HepG2 (cell line): Measurements from ENCODE around the gene MTIF2. TPM values are rescaled to one million over a fixed set of nuclear protein-coding genes. Genes with fewer than 3 reads are reported as not detected.

Source experiments
- ATAC-seq: fragments of 200-7000 bp; cut with Tn5 transposase; 3 replicates; pipeline ENCODE4 v1.9.1; 2020; ENCODE audit warnings: mild to moderate bottlenecking, moderate library complexity
- BruUV-seq: library from RNA; stranded (reverse); fragments of 400-500 nt; replicated peaks from 2 replicates; lab custom pipeline; 2021; lab: Mats Ljungman, UMichigan
- CTCF ChIA-PET: fragments of 300-600 bp; formaldehyde crosslinking; extraction: SDS; loops from one replicate; lab custom pipeline; 2021; ENCODE audit warnings: low total read pairs, inconsistent platforms, low intra/inter-chr PET ratio; lab: Yijun Ruan, JAX
- POLR2A ChIA-PET: fragments of 350-600 bp; sonication (Branson Sonifier 250); formaldehyde crosslinking; loops from one replicate; lab custom pipeline; 2020; ENCODE audit warnings: antibody characterized with exemption, inconsistent platforms; lab: Yijun Ruan, JAX
- DNase-seq: peaks from one replicate; pipeline ENCODE4 v3.0.0-alpha.2; 2015; ENCODE audit warnings: low spot score
- FAIRE-seq: peaks from 3 replicates; lab custom pipeline; 2011; peaks lifted over from hg19 to GRCh38; lab: Jason Lieb, UNC
- H2AFZ ChIP-seq: one replicate; pipeline ENCODE4 v1.6.1; 2011; ENCODE audit warnings: low read length, inconsistent platforms
- H3K27ac ChIP-seq: fragments of 300-600 bp; 3 replicates; pipeline ENCODE4 v1.8.0; 2011; ENCODE audit warnings: mixed run types, mild to moderate bottlenecking, mixed read lengths, low read length, inconsistent platforms; ENCODE audit not compliant: insufficient read depth; ENCODE audit errors: extremely low read length
- H3K27me3 ChIP-seq, 2 experiments: fragments of 200-600 bp in 1 of 2; 2 replicates in 1 of 2; 3 replicates in 1 of 2; pipeline versions ENCODE4 v1.6.0 to v1.8.0; 2011; ENCODE audit warnings: low read length in 2 of 2, mild to moderate bottlenecking in 2 of 2, moderate library complexity in 2 of 2, inconsistent platforms in 1 of 2; ENCODE audit not compliant: insufficient read depth in 2 of 2, control insufficient read depth in 1 of 2
- H3K36me3 ChIP-seq, 2 experiments: fragments of 200-600 bp in 1 of 2; replicated peaks in 1 of 2; 2 replicates in 1 of 2; 3 replicates in 1 of 2; pipeline versions ENCODE4 v1.5.1 to v1.8.0; 2011; ENCODE audit warnings: low read length in 2 of 2, inconsistent platforms in 1 of 2; ENCODE audit not compliant: insufficient read depth in 2 of 2, control insufficient read depth in 1 of 2
- H3K4me1 ChIP-seq: 2 replicates; pipeline ENCODE4 v1.5.1; 2012; ENCODE audit warnings: low read length, inconsistent platforms; ENCODE audit not compliant: insufficient read depth
- H3K4me2 ChIP-seq: 2 replicates; pipeline ENCODE4 v1.6.0; 2011; ENCODE audit warnings: low read depth, low read length, inconsistent platforms
- H3K4me3 ChIP-seq, 3 experiments: fragments of 200-600 bp in 1 of 3; sonication (generic), shearing (Covaris generic) in 1 of 3; replicated peaks in 1 of 3; 2 replicates each; pipeline ENCODE4 v1.5.1; 2011 to 2016; ENCODE audit warnings: low read length in 3 of 3, inconsistent platforms in 2 of 3, low read depth in 2 of 3, mild to moderate bottlenecking in 2 of 3, control low read depth in 1 of 3, mixed read lengths in 1 of 3; ENCODE audit not compliant: insufficient read depth in 1 of 3
- H3K79me2 ChIP-seq: one replicate; pipeline ENCODE4 v1.6.1; 2011; ENCODE audit warnings: low read length, inconsistent platforms; ENCODE audit not compliant: insufficient read depth
- H3K9ac ChIP-seq: 2 replicates; pipeline ENCODE4 v1.6.0; 2011; ENCODE audit warnings: mild to moderate bottlenecking, low read depth, low read length, inconsistent platforms; ENCODE audit not compliant: insufficient read depth
- H3K9me3 ChIP-seq: 2 replicates; pipeline ENCODE4 v1.5.1; 2012; ENCODE audit warnings: mild to moderate bottlenecking, low read length
- H4K20me1 ChIP-seq: 2 replicates; pipeline ENCODE4 v1.6.0; 2011; ENCODE audit warnings: inconsistent platforms, mild to moderate bottlenecking, low read length, moderate library complexity; ENCODE audit not compliant: insufficient read depth
- CREM ChIP-seq, 2 experiments: sonication (generic) in 1 of 2; formaldehyde crosslinking in 1 of 2; IDR thresholded peaks; 2 replicates each; pipeline versions ENCODE4 v1.4.0 to v1.6.1; 2016 to 2020; ENCODE audit warnings: antibody characterized with exemption in 1 of 2, mild to moderate bottlenecking in 1 of 2, missing genetic modification reagents in 1 of 2
- DR1 ChIP-seq: sonication (generic); formaldehyde crosslinking; IDR thresholded peaks from 2 replicates; pipeline ENCODE4 v1.8.0; 2021; ENCODE audit warnings: mild to moderate bottlenecking, missing genetic modification reagents, inconsistent platforms
- KLF6 ChIP-seq: IDR thresholded peaks from 2 replicates; pipeline ENCODE4 v1.8.0; 2016; ENCODE audit warnings: missing biosample characterization, missing genetic modification reagents
- PBX3 ChIP-seq: sonication (generic); formaldehyde crosslinking; IDR thresholded peaks from 2 replicates; pipeline ENCODE4 v1.8.1; 2023; ENCODE audit warnings: missing genetic modification reagents, inconsistent platforms, borderline replicate concordance
- SATB2 ChIP-seq: sonication (generic); formaldehyde crosslinking; IDR thresholded peaks from 2 replicates; pipeline ENCODE4 v1.5.0; 2020; ENCODE audit warnings: missing genetic modification reagents
- ZFP36 ChIP-seq: fragments of 150-350 bp; IDR thresholded peaks from 2 replicates; pipeline ENCODE4 v1.6.1; 2018; ENCODE audit warnings: borderline replicate concordance, low read length, low read depth; ENCODE audit not compliant: partially characterized antibody
- ZFP36L2 ChIP-seq: sonication (generic); formaldehyde crosslinking; IDR thresholded peaks from 2 replicates; pipeline ENCODE4 v1.4.0; 2020; ENCODE audit warnings: missing genetic modification reagents
- ZNF235 ChIP-seq: sonication (generic); formaldehyde crosslinking; IDR thresholded peaks from 2 replicates; pipeline ENCODE4 v1.8.1; 2023; ENCODE audit warnings: mild to moderate bottlenecking, missing genetic modification reagents, borderline replicate concordance
- ZNF451 ChIP-seq: sonication (generic); formaldehyde crosslinking; IDR thresholded peaks from 2 replicates; pipeline ENCODE4 v1.5.0; 2020; ENCODE audit warnings: mild to moderate bottlenecking, missing genetic modification reagents
- ZSCAN29 ChIP-seq: sonication (generic); formaldehyde crosslinking; conservative IDR thresholded peaks from 2 replicates; pipeline ENCODE4 v1.4.0; 2020; ENCODE audit warnings: mild to moderate bottlenecking, missing genetic modification reagents
- in situ Hi-C: cut with HindIII; loops from 2 replicates; pipeline ENCODE4 v1.10.0; 2017; ENCODE audit warnings: low pct_unique_long_range_greater_than_20kb; ENCODE audit not compliant: extremely low pct_ligation_motif_present
- intact Hi-C: fragments of 100-400 bp; cut with micrococcal nuclease; formaldehyde crosslinking; loops from one replicate; pipeline ENCODE4 v1.10.0; 2022; ENCODE audit not compliant: unreplicated experiment
- polyA plus RNA-seq, 8 experiments: library from polyadenylated mRNA; depleted of rRNA in 3 of 8; stranded (reverse) in 7 of 8; unstranded in 1 of 8; fragments of >200 nt; fragmentation: Illumina TruSeq in 4 of 8; extraction: Trizol in 4 of 8; gene quantifications; 2 replicates each; pipeline versions ENCODE4 v1.2.1 to v1.2.3, GENCODE V29; 2011 to 2016; ENCODE audit warnings: low read depth in 4 of 8, missing spikeins in 1 of 8, mixed read lengths in 1 of 8; ENCODE audit not compliant: insufficient read depth in 1 of 8
- total RNA-seq, 5 experiments: library from RNA; depleted of rRNA; stranded (reverse); fragments of >200 nt; fragmentation: Illumina TruSeq; extraction: Trizol; gene quantifications; 2 replicates each; pipeline ENCODE4 v1.2.3, GENCODE V29; 2016; ENCODE audit warnings: low read depth in 1 of 5
- TF ChIP-seq, protein P1 (sequence below): sonication (generic); formaldehyde crosslinking; IDR thresholded peaks from 2 replicates; pipeline ENCODE4 v1.4.0; 2020; ENCODE audit warnings: low read depth, mild to moderate bottlenecking, missing genetic modification reagents
- TF ChIP-seq, protein P2 (sequence below): sonication (generic); IDR thresholded peaks from 2 replicates; pipeline ENCODE4 v1.6.1; 2016; ENCODE audit warnings: low read depth, borderline replicate concordance
- TF ChIP-seq, protein P3 (sequence below): sonication (generic); formaldehyde crosslinking; IDR thresholded peaks from 2 replicates; pipeline ENCODE4 v1.4.0; 2020; ENCODE audit warnings: missing genetic modification reagents
- TF ChIP-seq, protein P4 (sequence below): IDR thresholded peaks from 2 replicates; pipeline ENCODE4 v1.6.1; 2016; ENCODE audit warnings: low read depth, control low read depth

The MTIF2 gene
- total and polyA plus RNA-seq, 2 of the 13 experiments (the other 11 are each of a cell fraction or from before 2014, with no cell fraction given): 32.1 to 92.1 TPM

- in situ Hi-C loops: no loop called here
- CTCF ChIA-PET: no interaction called here
These were observed 55.2 kb downstream of the MTIF2 start for GRCh38 chr2:55213822-55214221.

More at GRCh38 chr2:55213822-55214221, 55.2 kb downstream of the MTIF2 start:
- Histone ChIP-seq H3K9me3 (no peaks in the 10 kb centered on the region), H3K36me3 (no peaks in the 10 kb centered on the region), H3K79me2 (no peaks in the 10 kb centered on the region), H3K4me3 (no peak overlapping the region), H3K27me3 (no peaks in the 10 kb centered on the region), H4K20me1 (no peaks in the 10 kb centered on the region), H3K27ac (no peak overlapping the region), H3K4me1 (no peaks in the 10 kb centered on the region), H2AFZ (no peak overlapping the region), H3K4me2 (no peak overlapping the region), H3K9ac (no peak overlapping the region)
- no TSS peak for BruUV-seq
- ATAC-seq: no peak
- TF ChIP-seq ZSCAN29 (CRISPR knock-in tag): no peak
- TF ChIP-seq ZNF451 (CRISPR knock-in tag): no peak
- TF ChIP-seq DR1 (CRISPR knock-in tag): no peak
- no peak for TF ChIP-seq ZFP36
- TF ChIP-seq ZFP36L2: no peak
- TF ChIP-seq ZNF235 (CRISPR knock-in tag): no peak
- no peak for TF ChIP-seq CREM (IDR thresholded peaks at IDR 0.05)
- no peak for TF ChIP-seq CREM (CRISPR knock-in tag; IDR thresholded peaks at IDR 0.05)
- TF ChIP-seq KLF6 (CRISPR knock-in tag): no peak
- no peak for TF ChIP-seq PBX3 (CRISPR knock-in tag)
- TF ChIP-seq, protein P1, sequence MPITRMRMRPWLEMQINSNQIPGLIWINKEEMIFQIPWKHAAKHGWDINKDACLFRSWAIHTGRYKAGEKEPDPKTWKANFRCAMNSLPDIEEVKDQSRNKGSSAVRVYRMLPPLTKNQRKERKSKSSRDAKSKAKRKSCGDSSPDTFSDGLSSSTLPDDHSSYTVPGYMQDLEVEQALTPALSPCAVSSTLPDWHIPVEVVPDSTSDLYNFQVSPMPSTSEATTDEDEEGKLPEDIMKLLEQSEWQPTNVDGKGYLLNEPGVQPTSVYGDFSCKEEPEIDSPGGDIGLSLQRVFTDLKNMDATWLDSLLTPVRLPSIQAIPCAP (CRISPR knock-in tag): no peak
- TF ChIP-seq, protein P2, sequence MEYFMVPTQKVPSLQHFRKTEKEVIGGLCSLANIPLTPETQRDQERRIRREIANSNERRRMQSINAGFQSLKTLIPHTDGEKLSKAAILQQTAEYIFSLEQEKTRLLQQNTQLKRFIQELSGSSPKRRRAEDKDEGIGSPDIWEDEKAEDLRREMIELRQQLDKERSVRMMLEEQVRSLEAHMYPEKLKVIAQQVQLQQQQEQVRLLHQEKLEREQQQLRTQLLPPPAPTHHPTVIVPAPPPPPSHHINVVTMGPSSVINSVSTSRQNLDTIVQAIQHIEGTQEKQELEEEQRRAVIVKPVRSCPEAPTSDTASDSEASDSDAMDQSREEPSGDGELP: no peak
- TF ChIP-seq, protein P3, sequence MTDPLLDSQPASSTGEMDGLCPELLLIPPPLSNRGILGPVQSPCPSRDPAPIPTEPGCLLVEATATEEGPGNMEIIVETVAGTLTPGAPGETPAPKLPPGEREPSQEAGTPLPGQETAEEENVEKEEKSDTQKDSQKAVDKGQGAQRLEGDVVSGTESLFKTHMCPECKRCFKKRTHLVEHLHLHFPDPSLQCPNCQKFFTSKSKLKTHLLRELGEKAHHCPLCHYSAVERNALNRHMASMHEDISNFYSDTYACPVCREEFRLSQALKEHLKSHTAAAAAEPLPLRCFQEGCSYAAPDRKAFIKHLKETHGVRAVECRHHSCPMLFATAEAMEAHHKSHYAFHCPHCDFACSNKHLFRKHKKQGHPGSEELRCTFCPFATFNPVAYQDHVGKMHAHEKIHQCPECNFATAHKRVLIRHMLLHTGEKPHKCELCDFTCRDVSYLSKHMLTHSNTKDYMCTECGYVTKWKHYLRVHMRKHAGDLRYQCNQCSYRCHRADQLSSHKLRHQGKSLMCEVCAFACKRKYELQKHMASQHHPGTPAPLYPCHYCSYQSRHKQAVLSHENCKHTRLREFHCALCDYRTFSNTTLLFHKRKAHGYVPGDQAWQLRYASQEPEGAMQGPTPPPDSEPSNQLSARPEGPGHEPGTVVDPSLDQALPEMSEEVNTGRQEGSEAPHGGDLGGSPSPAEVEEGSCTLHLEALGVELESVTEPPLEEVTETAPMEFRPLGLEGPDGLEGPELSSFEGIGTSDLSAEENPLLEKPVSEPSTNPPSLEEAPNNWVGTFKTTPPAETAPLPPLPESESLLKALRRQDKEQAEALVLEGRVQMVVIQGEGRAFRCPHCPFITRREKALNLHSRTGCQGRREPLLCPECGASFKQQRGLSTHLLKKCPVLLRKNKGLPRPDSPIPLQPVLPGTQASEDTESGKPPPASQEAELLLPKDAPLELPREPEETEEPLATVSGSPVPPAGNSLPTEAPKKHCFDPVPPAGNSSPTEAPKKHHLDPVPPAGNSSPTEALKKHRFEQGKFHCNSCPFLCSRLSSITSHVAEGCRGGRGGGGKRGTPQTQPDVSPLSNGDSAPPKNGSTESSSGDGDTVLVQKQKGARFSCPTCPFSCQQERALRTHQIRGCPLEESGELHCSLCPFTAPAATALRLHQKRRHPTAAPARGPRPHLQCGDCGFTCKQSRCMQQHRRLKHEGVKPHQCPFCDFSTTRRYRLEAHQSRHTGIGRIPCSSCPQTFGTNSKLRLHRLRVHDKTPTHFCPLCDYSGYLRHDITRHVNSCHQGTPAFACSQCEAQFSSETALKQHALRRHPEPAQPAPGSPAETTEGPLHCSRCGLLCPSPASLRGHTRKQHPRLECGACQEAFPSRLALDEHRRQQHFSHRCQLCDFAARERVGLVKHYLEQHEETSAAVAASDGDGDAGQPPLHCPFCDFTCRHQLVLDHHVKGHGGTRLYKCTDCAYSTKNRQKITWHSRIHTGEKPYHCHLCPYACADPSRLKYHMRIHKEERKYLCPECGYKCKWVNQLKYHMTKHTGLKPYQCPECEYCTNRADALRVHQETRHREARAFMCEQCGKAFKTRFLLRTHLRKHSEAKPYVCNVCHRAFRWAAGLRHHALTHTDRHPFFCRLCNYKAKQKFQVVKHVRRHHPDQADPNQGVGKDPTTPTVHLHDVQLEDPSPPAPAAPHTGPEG (CRISPR knock-in tag): no peak
- TF ChIP-seq, protein P4, sequence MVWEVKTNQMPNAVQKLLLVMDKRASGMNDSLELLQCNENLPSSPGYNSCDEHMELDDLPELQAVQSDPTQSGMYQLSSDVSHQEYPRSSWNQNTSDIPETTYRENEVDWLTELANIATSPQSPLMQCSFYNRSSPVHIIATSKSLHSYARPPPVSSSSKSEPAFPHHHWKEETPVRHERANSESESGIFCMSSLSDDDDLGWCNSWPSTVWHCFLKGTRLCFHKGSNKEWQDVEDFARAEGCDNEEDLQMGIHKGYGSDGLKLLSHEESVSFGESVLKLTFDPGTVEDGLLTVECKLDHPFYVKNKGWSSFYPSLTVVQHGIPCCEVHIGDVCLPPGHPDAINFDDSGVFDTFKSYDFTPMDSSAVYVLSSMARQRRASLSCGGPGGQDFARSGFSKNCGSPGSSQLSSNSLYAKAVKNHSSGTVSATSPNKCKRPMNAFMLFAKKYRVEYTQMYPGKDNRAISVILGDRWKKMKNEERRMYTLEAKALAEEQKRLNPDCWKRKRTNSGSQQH: no peak
- no peak for TF ChIP-seq SATB2 (CRISPR knock-in tag)
- no peak for FAIRE-seq
- DNase-seq: no peak
- POLR2A ChIA-PET: no interaction called here
- intact Hi-C loops: no loop called here
